HepG2 (cell line): ENCODE measurements around the gene EXOC7. TPM values are rescaled to one million over a fixed set of nuclear protein-coding genes. Genes with fewer than 3 reads are reported as not detected.

Experiments used
- CEBPG ChIP-seq: IDR thresholded peaks from 2 replicates; pipeline ENCODE4 v1.6.1; 2016
- CHD4 ChIP-seq: fragments of 200-600 bp; sonication (generic); IDR thresholded peaks from 2 replicates; pipeline ENCODE4 v1.7.0; 2017; ENCODE audit warnings: mild to moderate bottlenecking, low read length, borderline replicate concordance
- DZIP1 ChIP-seq: sonication (generic); formaldehyde crosslinking; IDR thresholded peaks from 2 replicates; pipeline ENCODE4 v1.5.0; 2020; ENCODE audit warnings: mild to moderate bottlenecking, missing genetic modification reagents
- GATAD2A ChIP-seq: IDR thresholded peaks from 2 replicates; pipeline ENCODE4 v1.6.1; 2016
- HDAC2 ChIP-seq: sonication (generic); formaldehyde crosslinking; IDR thresholded peaks from 2 replicates; pipeline ENCODE4 v1.4.0; 2020; ENCODE audit warnings: missing genetic modification reagents
- LBX2 ChIP-seq: sonication (generic); formaldehyde crosslinking; IDR thresholded peaks from 2 replicates; pipeline ENCODE4 v1.5.0; 2020; ENCODE audit warnings: missing genetic modification reagents, mild to moderate bottlenecking, borderline replicate concordance
- MXI1 ChIP-seq: IDR thresholded peaks from 3 replicates; pipeline ENCODE4 v1.6.1; 2012; ENCODE audit warnings: low read depth, low read length, inconsistent platforms, borderline replicate concordance
- NFE2L2 ChIP-seq: fragments of 150-350 bp; IDR thresholded peaks from 2 replicates; pipeline ENCODE4 v1.6.1; 2014; ENCODE audit warnings: low read length
- PHF8 ChIP-seq: sonication (generic); formaldehyde crosslinking; IDR thresholded peaks from 2 replicates; pipeline ENCODE4 v1.5.0; 2020; ENCODE audit warnings: missing genetic modification reagents
- RCOR2 ChIP-seq: IDR thresholded peaks from 2 replicates; pipeline ENCODE4 v1.6.1; 2016; ENCODE audit warnings: missing biosample characterization, missing genetic modification reagents
- SOX6 ChIP-seq, 2 experiments: fragments of 450-650 bp in 1 of 2; sonication (generic) in 1 of 2; formaldehyde crosslinking in 1 of 2; IDR thresholded peaks; 2 replicates each; pipeline versions ENCODE4 v1.4.0 to v1.6.1; 2017 to 2020; ENCODE audit warnings: antibody characterized with exemption in 1 of 2, mild to moderate bottlenecking in 1 of 2, missing genetic modification reagents in 1 of 2
- SP5 ChIP-seq: IDR thresholded peaks from 2 replicates; pipeline ENCODE4 v1.6.1; 2016; ENCODE audit warnings: low read depth, borderline replicate concordance
- TEAD3 ChIP-seq: optimal IDR thresholded peaks from 2 replicates; pipeline ENCODE3; 2016; ENCODE audit warnings: borderline replicate concordance
- THYN1 ChIP-seq: sonication (generic); formaldehyde crosslinking; IDR thresholded peaks from 2 replicates; pipeline ENCODE4 v1.8.1; 2023; ENCODE audit warnings: low read depth, mild to moderate bottlenecking, moderate library complexity, missing genetic modification reagents, borderline replicate concordance
- TOPORS ChIP-seq: sonication (generic); formaldehyde crosslinking; IDR thresholded peaks from 2 replicates; pipeline ENCODE4 v1.8.0; 2023; ENCODE audit warnings: mild to moderate bottlenecking, missing genetic modification reagents
- ZFP1 ChIP-seq: IDR thresholded peaks from 2 replicates; pipeline ENCODE4 v1.6.1; 2016
- ZFY ChIP-seq: sonication (generic); formaldehyde crosslinking; IDR thresholded peaks from 2 replicates; pipeline ENCODE4 v1.4.0; 2020; ENCODE audit warnings: missing genetic modification reagents
- ZNF329 ChIP-seq: sonication (generic); formaldehyde crosslinking; IDR thresholded peaks from 2 replicates; pipeline ENCODE4 v1.9.0; 2021; ENCODE audit warnings: low read depth, mild to moderate bottlenecking, missing genetic modification reagents
- ZNF468 ChIP-seq: sonication (generic); formaldehyde crosslinking; IDR thresholded peaks from 2 replicates; pipeline ENCODE4 v1.8.0; 2022; ENCODE audit warnings: mild to moderate bottlenecking, moderate library complexity, missing genetic modification reagents
- ZNF672 ChIP-seq: sonication (generic); formaldehyde crosslinking; IDR thresholded peaks from 2 replicates; pipeline ENCODE4 v1.8.1; 2022; ENCODE audit warnings: missing genetic modification reagents
- polyA plus RNA-seq, 8 experiments: library from polyadenylated mRNA; depleted of rRNA in 3 of 8; stranded (reverse) in 7 of 8; unstranded in 1 of 8; fragments of >200 nt; fragmentation: Illumina TruSeq in 4 of 8; extraction: Trizol in 4 of 8; gene quantifications; 2 replicates each; pipeline versions ENCODE4 v1.2.1 to v1.2.3, GENCODE V29; 2011 to 2016; ENCODE audit warnings: low read depth in 4 of 8, missing spikeins in 1 of 8, mixed read lengths in 1 of 8; ENCODE audit not compliant: insufficient read depth in 1 of 8
- total RNA-seq, 5 experiments: library from RNA; depleted of rRNA; stranded (reverse); fragments of >200 nt; fragmentation: Illumina TruSeq; extraction: Trizol; gene quantifications; 2 replicates each; pipeline ENCODE4 v1.2.3, GENCODE V29; 2016; ENCODE audit warnings: low read depth in 1 of 5
- TF ChIP-seq, protein P1 (sequence below): sonication (generic); formaldehyde crosslinking; IDR thresholded peaks from 2 replicates; pipeline ENCODE4 v1.5.0; 2020; ENCODE audit warnings: mild to moderate bottlenecking, missing genetic modification reagents, borderline replicate concordance
- TF ChIP-seq, protein P2 (sequence below): sonication (generic); formaldehyde crosslinking; IDR thresholded peaks from 2 replicates; pipeline ENCODE4 v1.5.0; 2020; ENCODE audit warnings: missing genetic modification reagents

Gene EXOC7
- total and polyA plus RNA-seq, 2 of the 13 experiments (the other 11 are each of a cell fraction or from before 2014, with no cell fraction given), result 86.9 to 116 TPM

DNA sequence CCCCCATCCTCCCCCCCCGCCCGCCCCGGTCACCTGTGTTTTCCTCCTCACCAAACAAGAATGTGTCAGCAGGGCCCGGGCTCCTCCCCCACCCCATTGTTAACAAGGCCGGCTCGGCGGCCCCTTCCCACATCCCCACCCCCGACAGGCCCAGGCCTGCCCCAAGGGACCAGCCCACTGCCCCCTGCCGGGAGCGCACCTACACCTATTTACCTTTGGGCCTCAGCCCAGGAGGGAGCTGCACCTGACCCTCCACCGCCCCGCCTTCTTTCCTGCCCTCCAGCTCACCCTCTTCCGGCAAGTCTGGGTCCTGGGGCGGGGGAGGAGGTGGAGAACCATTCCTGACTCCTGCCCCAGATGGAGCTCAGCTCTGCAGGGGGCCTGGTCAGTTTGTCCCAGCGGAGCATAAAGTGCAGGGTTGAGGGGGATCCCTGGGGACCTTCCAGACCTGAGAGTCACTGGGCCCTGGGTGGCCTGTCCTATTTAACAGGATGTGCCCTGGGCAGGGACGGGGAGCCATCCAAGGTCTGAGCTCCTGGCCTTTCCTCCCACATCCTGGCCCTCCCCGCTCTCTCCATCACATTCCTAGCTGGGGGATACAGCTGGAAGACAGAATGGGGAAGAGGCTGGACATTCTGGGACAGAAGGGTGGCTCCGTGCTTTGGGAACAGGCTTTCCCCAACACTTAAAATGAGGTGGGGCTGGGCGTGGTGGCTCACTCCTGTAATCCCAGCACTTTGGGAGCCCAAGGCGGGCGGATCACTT lies 29.2 kb upstream of the EXOC7 start (continued):
- TF ChIP-seq DZIP1 (CRISPR knock-in tag) (peak; percentile 24; the same call in 1 of the 2 replicates), HDAC2 (CRISPR knock-in tag) (peak; percentile 51; the same call in 1 of the 2 replicates), CHD4 (no peak), RCOR2 (CRISPR knock-in tag) (peak; percentile 56; the same call in 1 of the 2 replicates), MXI1 (no peak), ZNF468 (CRISPR knock-in tag) (no peak), GATAD2A (CRISPR knock-in tag) (peak; percentile 58), ZFP1 (CRISPR knock-in tag) (0 out of 2 replicates have a peak, but pooled peaks have one; percentile 14), CEBPG (CRISPR knock-in tag) (0 out of 2 replicates have a peak, but pooled peaks have one; percentile 27), ZNF329 (CRISPR knock-in tag) (peak; percentile 80; the same call in 1 of the 2 replicates), ZFY (peak; percentile 47), NFE2L2 (no peak), TEAD3 (CRISPR knock-in tag) (peak; percentile 48), PHF8 (peak; percentile 42), THYN1 (no peak), LBX2 (0 out of 2 replicates have a peak, but pooled peaks have one; percentile 38), TOPORS (no peak), ZNF672 (CRISPR knock-in tag) (0 out of 2 replicates have a peak, but pooled peaks have one; percentile 44), SP5 (CRISPR knock-in tag) (peak; percentile 98), SOX6 (IDR thresholded peaks at IDR 0.05) (no peak), SOX6 (CRISPR knock-in tag; IDR thresholded peaks at IDR 0.05) (peak; percentile 67)
- TF ChIP-seq, protein P1, sequence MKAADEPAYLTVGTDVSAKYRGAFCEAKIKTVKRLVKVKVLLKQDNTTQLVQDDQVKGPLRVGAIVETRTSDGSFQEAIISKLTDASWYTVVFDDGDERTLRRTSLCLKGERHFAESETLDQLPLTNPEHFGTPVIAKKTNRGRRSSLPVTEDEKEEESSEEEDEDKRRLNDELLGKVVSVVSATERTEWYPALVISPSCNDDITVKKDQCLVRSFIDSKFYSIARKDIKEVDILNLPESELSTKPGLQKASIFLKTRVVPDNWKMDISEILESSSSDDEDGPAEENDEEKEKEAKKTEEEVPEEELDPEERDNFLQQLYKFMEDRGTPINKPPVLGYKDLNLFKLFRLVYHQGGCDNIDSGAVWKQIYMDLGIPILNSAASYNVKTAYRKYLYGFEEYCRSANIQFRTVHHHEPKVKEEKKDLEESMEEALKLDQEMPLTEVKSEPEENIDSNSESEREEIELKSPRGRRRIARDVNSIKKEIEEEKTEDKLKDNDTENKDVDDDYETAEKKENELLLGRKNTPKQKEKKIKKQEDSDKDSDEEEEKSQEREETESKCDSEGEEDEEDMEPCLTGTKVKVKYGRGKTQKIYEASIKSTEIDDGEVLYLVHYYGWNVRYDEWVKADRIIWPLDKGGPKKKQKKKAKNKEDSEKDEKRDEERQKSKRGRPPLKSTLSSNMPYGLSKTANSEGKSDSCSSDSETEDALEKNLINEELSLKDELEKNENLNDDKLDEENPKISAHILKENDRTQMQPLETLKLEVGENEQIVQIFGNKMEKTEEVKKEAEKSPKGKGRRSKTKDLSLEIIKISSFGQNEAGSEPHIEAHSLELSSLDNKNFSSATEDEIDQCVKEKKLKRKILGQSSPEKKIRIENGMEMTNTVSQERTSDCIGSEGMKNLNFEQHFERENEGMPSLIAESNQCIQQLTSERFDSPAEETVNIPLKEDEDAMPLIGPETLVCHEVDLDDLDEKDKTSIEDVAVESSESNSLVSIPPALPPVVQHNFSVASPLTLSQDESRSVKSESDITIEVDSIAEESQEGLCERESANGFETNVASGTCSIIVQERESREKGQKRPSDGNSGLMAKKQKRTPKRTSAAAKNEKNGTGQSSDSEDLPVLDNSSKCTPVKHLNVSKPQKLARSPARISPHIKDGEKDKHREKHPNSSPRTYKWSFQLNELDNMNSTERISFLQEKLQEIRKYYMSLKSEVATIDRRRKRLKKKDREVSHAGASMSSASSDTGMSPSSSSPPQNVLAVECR, result peak; percentile 41; the same call in 1 of the 2 replicates
- TF ChIP-seq, protein P2, sequence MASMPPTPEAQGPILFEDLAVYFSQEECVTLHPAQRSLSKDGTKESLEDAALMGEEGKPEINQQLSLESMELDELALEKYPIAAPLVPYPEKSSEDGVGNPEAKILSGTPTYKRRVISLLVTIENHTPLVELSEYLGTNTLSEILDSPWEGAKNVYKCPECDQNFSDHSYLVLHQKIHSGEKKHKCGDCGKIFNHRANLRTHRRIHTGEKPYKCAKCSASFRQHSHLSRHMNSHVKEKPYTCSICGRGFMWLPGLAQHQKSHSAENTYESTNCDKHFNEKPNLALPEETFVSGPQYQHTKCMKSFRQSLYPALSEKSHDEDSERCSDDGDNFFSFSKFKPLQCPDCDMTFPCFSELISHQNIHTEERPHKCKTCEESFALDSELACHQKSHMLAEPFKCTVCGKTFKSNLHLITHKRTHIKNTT (CRISPR knock-in tag), result no peak
